Measurements from ENCODE around the gene FFAR1.

DNA sequence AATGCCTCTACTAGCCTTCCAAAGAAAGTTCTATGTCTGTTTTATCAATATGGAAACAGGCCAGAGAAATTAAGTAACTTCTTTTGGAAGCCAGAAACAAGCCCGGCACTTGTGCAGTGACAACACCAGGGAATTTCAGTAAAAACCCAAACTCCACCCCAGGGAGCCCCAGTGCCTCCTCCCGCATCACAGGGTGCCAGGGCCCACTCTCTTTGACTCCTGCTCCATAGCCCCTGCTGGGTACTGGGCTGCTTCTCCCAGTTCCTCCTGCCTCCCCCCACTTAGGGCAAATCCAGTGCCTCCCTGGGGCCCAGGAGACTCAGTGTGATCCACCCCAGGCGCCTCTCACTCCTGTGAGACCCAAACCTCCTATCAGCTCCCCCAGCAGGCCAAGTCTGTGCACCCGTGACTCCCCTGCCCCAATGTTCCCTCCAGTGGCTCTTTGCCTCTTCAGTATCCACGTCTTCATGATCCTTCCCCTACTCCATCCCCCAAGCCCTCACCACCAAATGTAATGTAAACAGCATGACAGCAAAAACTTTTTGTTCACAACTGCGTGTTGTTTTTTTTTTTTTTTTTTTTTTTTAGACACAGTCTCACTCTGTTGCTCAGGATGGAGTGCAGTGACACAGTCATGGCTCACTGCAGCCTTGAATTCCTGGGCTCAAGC, 8.2 kb downstream of the FFAR1 start:
- TF ChIP-seq SIN3A (IDR thresholded peaks at IDR 0.05; ENCODE audit: borderline replicate concordance, insufficient read depth, low read length) = no peak
- no peak for TF ChIP-seq POLR2AphosphoS5 (IDR thresholded peaks at IDR 0.05; ENCODE audit: low read depth, low read length)
- TF ChIP-seq TAF1 (IDR thresholded peaks at IDR 0.05; ENCODE audit: borderline replicate concordance, insufficient read depth, low read length) = no peak
- TF ChIP-seq, protein P1, sequence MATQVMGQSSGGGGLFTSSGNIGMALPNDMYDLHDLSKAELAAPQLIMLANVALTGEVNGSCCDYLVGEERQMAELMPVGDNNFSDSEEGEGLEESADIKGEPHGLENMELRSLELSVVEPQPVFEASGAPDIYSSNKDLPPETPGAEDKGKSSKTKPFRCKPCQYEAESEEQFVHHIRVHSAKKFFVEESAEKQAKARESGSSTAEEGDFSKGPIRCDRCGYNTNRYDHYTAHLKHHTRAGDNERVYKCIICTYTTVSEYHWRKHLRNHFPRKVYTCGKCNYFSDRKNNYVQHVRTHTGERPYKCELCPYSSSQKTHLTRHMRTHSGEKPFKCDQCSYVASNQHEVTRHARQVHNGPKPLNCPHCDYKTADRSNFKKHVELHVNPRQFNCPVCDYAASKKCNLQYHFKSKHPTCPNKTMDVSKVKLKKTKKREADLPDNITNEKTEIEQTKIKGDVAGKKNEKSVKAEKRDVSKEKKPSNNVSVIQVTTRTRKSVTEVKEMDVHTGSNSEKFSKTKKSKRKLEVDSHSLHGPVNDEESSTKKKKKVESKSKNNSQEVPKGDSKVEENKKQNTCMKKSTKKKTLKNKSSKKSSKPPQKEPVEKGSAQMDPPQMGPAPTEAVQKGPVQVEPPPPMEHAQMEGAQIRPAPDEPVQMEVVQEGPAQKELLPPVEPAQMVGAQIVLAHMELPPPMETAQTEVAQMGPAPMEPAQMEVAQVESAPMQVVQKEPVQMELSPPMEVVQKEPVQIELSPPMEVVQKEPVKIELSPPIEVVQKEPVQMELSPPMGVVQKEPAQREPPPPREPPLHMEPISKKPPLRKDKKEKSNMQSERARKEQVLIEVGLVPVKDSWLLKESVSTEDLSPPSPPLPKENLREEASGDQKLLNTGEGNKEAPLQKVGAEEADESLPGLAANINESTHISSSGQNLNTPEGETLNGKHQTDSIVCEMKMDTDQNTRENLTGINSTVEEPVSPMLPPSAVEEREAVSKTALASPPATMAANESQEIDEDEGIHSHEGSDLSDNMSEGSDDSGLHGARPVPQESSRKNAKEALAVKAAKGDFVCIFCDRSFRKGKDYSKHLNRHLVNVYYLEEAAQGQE (IDR thresholded peaks at IDR 0.05; ENCODE audit: insufficient read depth in 1 of 2, low read depth in 2 of 2, low read length in 2 of 2) = no peak
- no peak for TF ChIP-seq FOXP2 (optimal IDR thresholded peaks at IDR 0.05; ENCODE audit: borderline replicate concordance, extremely low read depth, extremely low read length, insufficient read depth)
